HG03439 (cell line): ENCODE measurements around the gene PRR18.

Source experiments
- ATAC-seq: cut with Tn5 transposase; IDR thresholded peaks from one replicate; pipeline ENCODE4 v1.9.1; 2021; ENCODE audit warnings: mild to moderate bottlenecking, moderate library complexity; ENCODE audit not compliant: unreplicated experiment

Gene PRR18

GRCh38 chr6:166307082-166308032, 835 bp downstream of the PRR18 start:
- ATAC-seq, result peak; percentile 30

GRCh38 chr6:166306378-166307081, 1.7 kb downstream of the PRR18 start:
- ATAC-seq, result no peak

GRCh38 chr6:166305562-166306117, 2.6 kb downstream of the PRR18 start:
- ATAC-seq, result no peak

GRCh38 chr6:166304106-166304505, 4.1 kb downstream of the PRR18 start:
- ATAC-seq, result no peak

DNA sequence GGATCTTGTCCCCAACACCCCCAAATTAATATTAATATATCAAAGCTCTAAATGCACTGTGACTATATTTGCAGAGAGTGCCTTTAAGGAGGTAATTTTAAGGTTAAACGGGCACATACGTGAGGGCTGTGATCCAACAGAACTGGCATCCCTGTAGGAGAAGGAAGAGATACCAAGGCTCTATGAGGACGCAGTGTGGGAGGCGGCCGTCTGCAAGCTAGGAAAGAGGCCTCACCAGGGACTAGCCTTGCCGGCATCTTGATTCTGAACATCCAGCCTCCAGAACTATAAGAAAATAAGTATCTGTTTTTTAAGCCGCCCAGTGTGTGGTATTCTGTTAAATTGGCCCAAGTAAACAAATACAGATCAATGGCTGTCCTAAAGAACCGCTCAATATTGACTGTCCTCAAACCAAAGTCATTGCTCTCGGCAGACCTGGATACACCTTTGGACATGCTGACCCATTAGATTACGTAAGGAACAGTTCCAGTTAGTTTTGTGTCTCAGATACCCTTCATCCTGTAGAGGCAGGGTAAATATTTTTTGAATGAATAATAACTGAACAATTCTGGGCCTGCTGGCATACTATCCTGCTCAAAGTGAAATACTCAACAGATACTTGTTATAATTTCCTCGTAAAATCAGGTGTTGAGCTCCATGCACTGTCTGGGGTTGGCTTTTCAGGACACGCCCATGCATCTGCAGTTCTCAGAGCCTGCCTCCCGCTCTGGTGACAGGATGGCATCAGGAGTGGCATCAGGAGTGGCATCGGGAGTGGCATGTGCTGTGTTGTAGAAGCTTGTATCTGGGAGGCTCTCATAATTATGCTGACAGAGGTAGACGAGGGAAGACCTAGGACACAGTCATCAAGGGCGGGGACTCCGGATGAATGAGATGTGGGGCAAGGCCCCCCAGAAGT, 6.3 kb downstream of the PRR18 start:
- no peak for ATAC-seq

DNA sequence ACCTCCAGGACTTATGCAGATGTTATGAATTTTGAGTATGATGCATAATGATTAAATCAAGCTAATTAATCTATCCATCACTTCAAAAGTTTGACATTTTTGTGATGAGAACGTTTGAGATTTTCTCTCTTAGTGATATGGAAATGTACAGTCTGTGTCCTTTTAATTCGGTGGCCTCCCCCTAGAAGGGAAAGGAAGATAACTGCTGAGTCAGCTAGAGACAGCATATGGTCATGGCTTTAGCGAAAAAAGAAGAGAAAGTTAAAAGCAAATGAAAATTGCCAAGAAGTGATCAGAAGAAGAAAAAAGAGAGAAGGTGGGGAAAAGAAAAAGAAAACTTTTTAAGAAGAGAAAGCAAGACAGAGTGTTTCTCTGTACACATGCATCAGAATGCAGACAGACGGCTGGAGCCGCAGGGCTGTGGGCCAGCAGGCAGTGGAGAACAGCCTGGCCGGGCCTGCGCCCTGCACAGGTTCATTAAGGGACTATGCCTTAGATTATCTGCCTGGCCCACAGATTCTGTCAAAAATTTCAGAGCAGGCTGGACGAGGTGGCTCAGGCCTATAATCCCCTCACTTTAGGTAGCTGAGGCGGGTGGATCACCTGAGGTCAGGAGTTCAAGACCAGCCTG, 7.7 kb downstream of the PRR18 start:
- ATAC-seq, result no peak

DNA sequence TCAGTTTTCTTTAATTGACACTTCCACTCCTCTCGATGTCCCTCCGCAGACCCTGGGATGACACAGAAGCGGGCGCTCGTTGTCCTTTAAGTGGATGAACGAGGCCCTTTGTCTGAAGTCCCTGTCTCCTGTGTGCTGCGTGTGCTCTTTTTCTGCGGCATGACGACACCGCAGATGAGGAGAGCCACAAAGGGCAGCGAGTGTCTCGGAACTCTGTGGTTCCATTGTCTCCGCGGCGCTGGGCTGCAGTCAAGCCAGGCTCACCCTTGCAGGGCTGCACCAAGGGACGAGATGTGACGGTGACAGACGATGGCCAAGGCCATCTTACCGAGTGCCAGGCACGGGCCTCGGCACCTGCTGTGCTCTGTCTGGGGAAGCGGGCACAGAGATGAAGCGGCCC, 10.6 kb downstream of the PRR18 start:
- no peak for ATAC-seq

- no peak for ATAC-seq
Observed at GRCh38 chr6:166296035-166296883, 11.9 kb downstream of the PRR18 start.

GRCh38 chr6:166293731-166294584, 14.2 kb downstream of the PRR18 start:
- ATAC-seq, result no peak

DNA sequence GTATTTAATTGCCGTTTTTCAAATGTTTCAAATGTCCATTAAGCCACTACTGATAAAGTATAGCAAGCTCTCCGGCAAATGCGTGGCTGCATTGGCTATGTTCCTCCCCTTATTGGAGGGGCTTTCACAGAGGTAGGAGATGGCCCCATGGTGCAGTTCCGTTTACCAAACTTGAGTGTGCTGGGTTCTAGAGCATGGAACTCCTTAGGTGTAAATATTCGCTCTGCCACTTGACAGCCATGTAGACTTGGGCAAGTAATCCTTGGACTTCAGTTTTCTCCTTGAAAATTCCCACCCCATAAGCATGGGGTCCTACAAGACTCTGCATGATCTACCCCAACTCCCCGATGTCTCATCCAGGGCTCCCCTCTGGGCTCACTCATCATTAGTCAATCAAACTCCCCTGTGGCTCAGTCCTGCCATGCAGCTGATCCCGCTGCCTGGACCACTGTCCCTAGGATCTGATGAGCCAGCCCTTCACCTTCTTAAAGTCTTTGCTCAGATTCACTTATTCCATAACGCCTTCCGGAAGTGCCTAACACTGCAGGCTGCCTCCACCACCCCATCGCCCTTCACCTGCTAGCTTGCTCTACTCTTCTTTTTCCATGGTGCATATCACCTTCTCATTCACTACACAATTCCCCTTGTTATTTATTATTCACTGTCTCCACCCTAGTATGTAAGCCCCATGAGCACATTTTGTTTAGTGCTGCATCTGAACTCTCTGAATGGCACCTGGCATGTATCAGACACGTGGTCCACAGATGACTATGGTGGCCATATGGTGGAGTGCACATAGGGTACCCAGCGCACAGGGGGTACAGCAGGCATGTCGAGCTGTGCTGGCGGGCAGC, 18.8 kb downstream of the PRR18 start:
- ATAC-seq, result no peak

- ATAC-seq, result peak; percentile 81
Observed at GRCh38 chr6:166286839-166287271, 21.3 kb downstream of the PRR18 start.

- no peak for ATAC-seq
Observed at GRCh38 chr6:166285233-166285632, 23.0 kb downstream of the PRR18 start.

DNA sequence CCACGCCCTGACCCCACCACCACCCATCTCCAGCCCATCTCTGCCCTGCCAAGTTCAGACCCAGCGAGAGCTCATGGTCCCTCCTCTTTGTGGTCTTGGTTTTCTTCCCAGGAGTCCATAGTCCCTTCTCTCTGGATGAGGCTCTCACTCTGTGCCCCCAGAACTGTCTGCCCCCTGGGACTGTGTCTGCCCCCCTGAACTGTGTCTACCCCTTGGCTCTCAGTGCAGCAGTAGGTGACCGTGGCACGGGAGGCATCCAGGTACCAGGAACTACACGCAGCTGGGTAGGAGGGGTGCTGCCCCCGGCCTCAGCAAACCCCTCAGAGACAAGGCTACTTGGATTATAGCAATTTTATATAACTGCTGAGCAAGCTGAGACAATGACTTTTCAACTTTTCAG, 23.6 kb downstream of the PRR18 start:
- no peak for ATAC-seq

DNA sequence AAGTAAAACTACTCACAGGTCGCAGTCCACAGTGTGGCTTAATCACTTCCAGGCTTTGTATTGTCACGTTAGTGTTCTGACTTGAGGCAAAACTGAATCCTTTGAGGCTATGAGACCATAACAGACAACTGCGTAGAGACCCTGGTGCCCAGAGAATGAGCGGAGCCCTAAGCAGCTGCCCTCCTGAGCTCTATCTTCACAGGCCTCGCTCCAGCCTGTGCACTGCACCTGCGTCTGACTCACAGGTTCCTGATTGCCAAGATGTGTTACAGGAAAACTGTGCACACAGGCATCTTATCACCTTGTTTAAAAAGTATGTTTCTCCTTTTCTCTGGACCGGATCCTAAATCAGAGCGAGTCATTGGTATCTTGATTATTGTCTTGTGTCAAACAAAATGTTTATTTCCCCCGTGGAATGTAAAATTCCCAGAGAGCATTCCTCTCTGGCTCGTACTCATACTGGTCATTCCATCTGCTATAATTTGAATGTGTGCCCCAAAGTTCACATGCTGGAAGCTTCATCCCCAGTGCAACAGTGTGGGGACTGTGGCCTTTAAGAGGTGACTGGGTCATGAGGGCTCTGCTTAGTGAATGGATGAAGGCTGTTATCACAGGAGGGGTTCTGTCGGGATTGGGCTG, 25.7 kb downstream of the PRR18 start:
- ATAC-seq, result no peak

GRCh38 chr6:166281104-166281503, 27.1 kb downstream of the PRR18 start:
- no peak for ATAC-seq

DNA sequence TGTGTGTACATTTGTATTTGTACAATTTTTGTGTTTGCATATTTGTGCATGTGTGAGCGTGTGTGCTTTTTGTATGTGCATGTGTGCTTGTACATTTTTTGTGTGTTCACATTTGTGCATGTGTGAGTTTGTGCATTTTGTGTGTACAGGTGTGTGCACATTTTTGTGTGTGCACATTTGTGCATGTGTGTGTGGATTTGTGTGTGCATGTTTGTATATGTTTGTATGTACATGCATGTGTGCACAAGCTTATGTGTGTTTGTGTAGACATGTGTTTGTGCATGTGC, 28.9 kb downstream of the PRR18 start:
- ATAC-seq, result no peak
